ENCODE data around the gene INTS1.

INTS1 gene

GRCh38 chr7:1458683-1459511 lies 45.3 kb downstream of the INTS1 start, which contains the start of gene MICALL2:
Gene MICALL2 (minus strand): TSS chr7:1459470. CDS start chr7:1459326, 144 bp downstream.
- DNase-seq (ENCODE audit: extremely low read depth, low read depth) = peak; percentile 62
- H3K4me3 ChIP-seq (replicated peaks; ENCODE audit: low read depth, low read length) = peak within 1 kb of the TSS; percentile 66

GRCh38 chr7:1457949-1458682 lies 46.1 kb downstream of the INTS1 start:
- TF ChIP-seq CTCF (IDR thresholded peaks at IDR 0.05; ENCODE audit: low read depth, low read length, missing control alignments) = no peak
- DNase-seq (ENCODE audit: extremely low read depth, low read depth) = no peak

More at GRCh38 chr7:1458683-1459511, 45.3 kb downstream of the INTS1 start, which contains the start of gene MICALL2:
- no peak for TF ChIP-seq CTCF (IDR thresholded peaks at IDR 0.05; ENCODE audit: low read depth, low read length, missing control alignments)

GRCh38 chr7:1457059-1457948 lies 46.9 kb downstream of the INTS1 start:
- H3K4me3 ChIP-seq (replicated peaks; ENCODE audit: low read depth, low read length) = peak overlapping the region; percentile 66
- DNase-seq (ENCODE audit: extremely low read depth, low read depth) = no peak
- TF ChIP-seq CTCF (IDR thresholded peaks at IDR 0.05; ENCODE audit: low read depth, low read length, missing control alignments) = no peak

More at GRCh38 chr7:1457949-1458682, 46.1 kb downstream of the INTS1 start:
- H3K4me3 ChIP-seq (replicated peaks; ENCODE audit: low read depth, low read length) = peak overlapping the region; percentile 66

GRCh38 chr7:1455955-1456354 lies 48.2 kb downstream of the INTS1 start:
- no peak for DNase-seq (ENCODE audit: extremely low read depth, low read depth)
- no peak overlapping the region for H3K4me3 ChIP-seq (replicated peaks; ENCODE audit: low read depth, low read length)
- TF ChIP-seq CTCF (IDR thresholded peaks at IDR 0.05; ENCODE audit: low read depth, low read length, missing control alignments) = no peak

GRCh38 chr7:1455241-1455939 lies 48.8 kb downstream of the INTS1 start:
- DNase-seq (ENCODE audit: extremely low read depth, low read depth) = no peak
- TF ChIP-seq CTCF (IDR thresholded peaks at IDR 0.05; ENCODE audit: low read depth, low read length, missing control alignments) = no peak
- no peak overlapping the region for H3K4me3 ChIP-seq (replicated peaks; ENCODE audit: low read depth, low read length)

- no peak for DNase-seq (ENCODE audit: extremely low read depth, low read depth)
- TF ChIP-seq CTCF (IDR thresholded peaks at IDR 0.05; ENCODE audit: low read depth, low read length, missing control alignments) = no peak
- no peak overlapping the region for H3K4me3 ChIP-seq (replicated peaks; ENCODE audit: low read depth, low read length)
These were observed 49.6 kb downstream of the INTS1 start for GRCh38 chr7:1454542-1454941.

Data from HFF-Myc (cell line).